RWPE1 (cell line): Measurements from ENCODE around the gene SPDYE6.
"Not testable (repeated sequence)": the region's sequence is repeated elsewhere in the genome, so short reads cannot be mapped to it uniquely, and the experiment has no call there.

Experiments
- CTCF ChIA-PET: fragments of 350-600 bp; sonication (Branson Sonifier 250); formaldehyde crosslinking; extraction: SDS; loops from one replicate; lab custom pipeline; 2021; lab: Yijun Ruan, JAX
- POLR2A ChIA-PET: fragments of 400-600 bp; formaldehyde crosslinking; extraction: SDS; loops from one replicate; lab custom pipeline; 2020; ENCODE audit warnings: antibody characterized with exemption; ENCODE audit not compliant: low non-redundant PET; lab: Yijun Ruan, JAX
- DNase-seq: peaks from one replicate; pipeline ENCODE4 v3.0.0; 2012; ENCODE audit warnings: low spot score
- H3K27ac ChIP-seq: fragments of 450-650 bp; 2 replicates; pipeline ENCODE4 v1.5.1; 2017
- TF ChIP-seq, protein P1 (sequence below): fragments of 450-650 bp; conservative IDR thresholded peaks from 2 replicates; pipeline ENCODE4 v1.5.1; 2017; ENCODE audit warnings: low read depth, mild to moderate bottlenecking

Gene SPDYE6

DNA sequence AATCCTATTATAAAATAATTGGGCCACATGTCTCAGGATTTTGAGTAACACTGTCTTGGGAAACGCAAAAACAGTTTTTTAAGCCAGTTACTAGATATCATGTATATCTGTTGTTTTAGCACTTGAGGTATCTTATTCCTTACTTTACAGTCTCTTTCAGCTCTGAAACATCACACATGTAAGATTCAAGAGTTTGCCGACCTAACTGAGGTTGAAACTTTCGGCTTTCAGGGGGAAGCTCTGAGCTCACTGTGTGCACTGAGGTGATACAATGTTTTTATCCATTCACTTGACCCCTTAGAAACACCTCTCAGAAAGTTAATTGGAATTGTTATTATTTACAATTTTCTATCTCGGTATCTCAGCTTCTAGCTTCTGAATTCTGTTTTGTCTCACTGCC is 18.8 kb downstream of the SPDYE6 start:
- POLR2A ChIA-PET, DNase-seq, H3K27ac ChIP-seq, CTCF ChIA-PET: not testable (repeated sequence)

DNA sequence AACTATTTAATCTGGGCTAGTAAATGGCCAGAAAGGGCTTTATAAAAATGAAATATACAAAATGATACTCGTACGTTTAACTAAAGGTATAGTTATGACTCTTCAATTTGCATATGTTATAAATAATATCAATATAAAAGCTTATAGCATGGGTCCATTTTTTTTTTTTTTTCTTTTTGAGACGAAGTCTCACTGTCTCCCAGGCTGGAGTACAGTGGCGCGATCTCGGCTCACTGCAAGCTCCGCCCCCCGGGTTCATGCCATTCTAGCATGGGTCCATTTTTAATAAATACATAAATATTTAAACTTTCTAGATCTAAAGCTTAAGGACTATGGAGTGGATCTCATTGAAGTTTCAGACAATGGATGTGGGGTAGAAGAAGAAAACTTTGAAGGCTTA is 19.2 kb downstream of the SPDYE6 start:
- CTCF ChIA-PET, DNase-seq, H3K27ac ChIP-seq, POLR2A ChIA-PET: not testable (repeated sequence)

- DNase-seq, H3K27ac ChIP-seq, CTCF ChIA-PET, POLR2A ChIA-PET: not testable (repeated sequence)
Measured at GRCh38 chr7:102335574-102335973, 20.7 kb downstream of the SPDYE6 start.

GRCh38 chr7:102330666-102331460 is 25.4 kb downstream of the SPDYE6 start:
- POLR2A ChIA-PET: interaction anchor here (0.6 kb wide), 1 partner anchor 12 kb away, joined by 5 read pairs; no protein-coding TSS in a partner anchor

DNA sequence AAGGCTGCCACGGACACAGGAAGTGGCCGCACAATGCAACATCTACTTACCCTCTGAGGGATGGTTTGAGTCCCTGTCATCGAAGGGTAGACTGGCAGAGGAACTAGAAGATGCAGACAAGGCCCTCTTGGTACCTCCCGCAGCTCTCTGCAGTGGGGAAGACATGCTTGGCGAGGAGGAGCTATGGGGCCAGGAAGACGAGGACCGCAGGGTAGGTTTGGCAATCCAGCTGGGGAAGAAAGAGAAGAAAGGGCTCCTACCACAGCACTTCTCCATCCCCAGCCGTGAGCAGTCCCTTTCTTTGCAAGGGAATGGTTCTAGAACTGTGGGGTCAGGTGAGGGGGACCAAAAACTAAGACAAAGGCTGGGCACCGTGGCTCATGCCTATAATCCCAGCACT is 26.9 kb downstream of the SPDYE6 start:
- POLR2A ChIA-PET, H3K27ac ChIP-seq, CTCF ChIA-PET, DNase-seq: not testable (repeated sequence)

More at GRCh38 chr7:102330666-102331460, 25.4 kb downstream of the SPDYE6 start:
- not testable (repeated sequence) for H3K27ac ChIP-seq, DNase-seq
- CTCF ChIA-PET: interaction anchor here (0.7 kb wide), 1 partner anchor 18 kb away, joined by 6 read pairs; no protein-coding TSS in a partner anchor

GRCh38 chr7:102328863-102329262 is 27.4 kb downstream of the SPDYE6 start:
- H3K27ac ChIP-seq, CTCF ChIA-PET, POLR2A ChIA-PET, DNase-seq: not testable (repeated sequence)

DNA sequence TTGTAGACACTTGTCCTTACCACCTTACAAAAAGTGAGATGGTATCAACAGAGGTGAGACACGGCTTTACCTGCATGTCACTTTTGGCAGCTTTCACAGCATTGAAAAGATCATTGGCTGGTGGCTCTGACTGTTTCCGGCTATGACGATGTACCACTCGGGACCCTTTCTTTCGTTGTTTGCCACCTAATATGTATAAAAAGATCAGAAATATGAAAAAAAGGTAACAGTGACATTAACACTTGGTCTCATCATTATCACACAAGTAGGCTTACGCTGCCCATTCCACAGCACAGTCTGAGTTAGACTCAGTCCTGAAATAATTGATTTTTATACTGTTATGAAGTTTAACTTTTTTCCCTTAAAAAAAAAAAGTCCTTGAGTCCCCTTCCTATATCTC is 29.1 kb downstream of the SPDYE6 start:
- H3K27ac ChIP-seq, POLR2A ChIA-PET, DNase-seq, CTCF ChIA-PET: not testable (repeated sequence)

GRCh38 chr7:102326157-102326889 is 29.9 kb downstream of the SPDYE6 start:
- ChIA-PET POLR2A (no interaction called here), CTCF (no interaction called here)
- no peak for DNase-seq
- TF ChIP-seq, protein P1, sequence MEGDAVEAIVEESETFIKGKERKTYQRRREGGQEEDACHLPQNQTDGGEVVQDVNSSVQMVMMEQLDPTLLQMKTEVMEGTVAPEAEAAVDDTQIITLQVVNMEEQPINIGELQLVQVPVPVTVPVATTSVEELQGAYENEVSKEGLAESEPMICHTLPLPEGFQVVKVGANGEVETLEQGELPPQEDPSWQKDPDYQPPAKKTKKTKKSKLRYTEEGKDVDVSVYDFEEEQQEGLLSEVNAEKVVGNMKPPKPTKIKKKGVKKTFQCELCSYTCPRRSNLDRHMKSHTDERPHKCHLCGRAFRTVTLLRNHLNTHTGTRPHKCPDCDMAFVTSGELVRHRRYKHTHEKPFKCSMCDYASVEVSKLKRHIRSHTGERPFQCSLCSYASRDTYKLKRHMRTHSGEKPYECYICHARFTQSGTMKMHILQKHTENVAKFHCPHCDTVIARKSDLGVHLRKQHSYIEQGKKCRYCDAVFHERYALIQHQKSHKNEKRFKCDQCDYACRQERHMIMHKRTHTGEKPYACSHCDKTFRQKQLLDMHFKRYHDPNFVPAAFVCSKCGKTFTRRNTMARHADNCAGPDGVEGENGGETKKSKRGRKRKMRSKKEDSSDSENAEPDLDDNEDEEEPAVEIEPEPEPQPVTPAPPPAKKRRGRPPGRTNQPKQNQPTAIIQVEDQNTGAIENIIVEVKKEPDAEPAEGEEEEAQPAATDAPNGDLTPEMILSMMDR: no peak
- no peak overlapping the region for H3K27ac ChIP-seq

GRCh38 chr7:102325106-102325505 is 31.1 kb downstream of the SPDYE6 start:
- DNase-seq, CTCF ChIA-PET, H3K27ac ChIP-seq, POLR2A ChIA-PET: not testable (repeated sequence)

DNA sequence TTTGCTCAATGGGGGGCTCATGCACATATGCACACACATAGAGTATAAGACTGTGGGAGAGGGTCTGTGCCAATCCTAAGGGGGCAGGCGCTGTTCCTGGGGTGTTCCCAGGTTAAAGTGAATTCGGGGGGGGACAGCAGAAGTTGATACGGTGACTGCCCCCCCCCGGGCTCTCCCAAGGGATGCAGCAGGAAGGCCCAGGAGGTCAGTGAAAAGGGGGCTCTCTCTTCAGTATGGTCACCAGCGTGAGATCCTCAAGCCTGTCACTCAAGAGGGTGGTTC is 32.4 kb downstream of the SPDYE6 start:
- ChIA-PET CTCF (no interaction called here), POLR2A (no interaction called here)
- DNase-seq: no peak
- H3K27ac ChIP-seq: no peak overlapping the region
- TF ChIP-seq, protein P1: no peak
